Left ventricle myocardium superior (tissue), 1 donor: ENCODE data around the gene PDCD5. TPM values are rescaled to one million over a fixed set of nuclear protein-coding genes. Genes with fewer than 3 reads are reported as not detected.

Source experiments
- ATAC-seq: fragments of 200-7000 bp; cut with Tn5 transposase; one replicate; pipeline ENCODE4 v1.9.1; 2020; ENCODE audit warnings: mild to moderate bottlenecking, moderate library complexity
- DNase-seq: peaks from one replicate; pipeline ENCODE4 v3.0.0-alpha.2; 2020
- intact Hi-C: fragments of 100-400 bp; cut with micrococcal nuclease; formaldehyde crosslinking; loops from one replicate; pipeline ENCODE4 v1.11.0; 2022
- total RNA-seq: library from RNA; stranded (reverse); fragmentation: NEBNext Ultra II Directional; extraction: Animal tissue kit (Norgen Biotek cat#: 25700); gene quantifications from one replicate; pipeline ENCODE4 v1.2.1, GENCODE V29; 2021
- donor health status: DM: no; HTN: yes; CAD: no; lungs with severe emphysema.

The PDCD5 gene
- total RNA-seq, 1 donor from 2014 or later = 135 TPM

GRCh38 chr19:32622002-32622401 is 41.0 kb downstream of the PDCD5 start:
- intact Hi-C loops = no loop called here
- ATAC-seq = no peak
- DNase-seq = no peak

GRCh38 chr19:32624410-32624809 is 43.4 kb downstream of the PDCD5 start:
- ATAC-seq = no peak
- no peak for DNase-seq
- intact Hi-C loops = no loop called here

GRCh38 chr19:32626969-32627368 is 46.0 kb downstream of the PDCD5 start:
- intact Hi-C loops = no loop called here

GRCh38 chr19:32627714-32628270 is 46.8 kb downstream of the PDCD5 start:
- DNase-seq = peak; percentile 42
- intact Hi-C loops = no loop called here
- ATAC-seq = peak; percentile 70

More at GRCh38 chr19:32626969-32627368, 46.0 kb downstream of the PDCD5 start:
- ATAC-seq = no peak
- DNase-seq = no peak

GRCh38 chr19:32630338-32630737 is 49.3 kb downstream of the PDCD5 start:
- intact Hi-C loops = no loop called here
- ATAC-seq (no peak), DNase-seq (no peak)

- intact Hi-C loops = no loop called here
- no peak for ATAC-seq
- no peak for DNase-seq
Measured at GRCh38 chr19:32631381-32631780, 50.4 kb downstream of the PDCD5 start.

Other genes starting within 250 kb of the PDCD5 start
- 16.1 TPM for gene ZNF507, start 235.6 kb upstream of the PDCD5 start, total RNA-seq
- 5.2 TPM for gene DPY19L3, start 175.4 kb upstream of the PDCD5 start, total RNA-seq
- 23.4 TPM for gene ANKRD27, start 94.0 kb downstream of the PDCD5 start, total RNA-seq
- gene RGS9BP, start 94.7 kb downstream of the PDCD5 start, total RNA-seq = 15.3 TPM
- 24.8 TPM for gene NUDT19, start 110.6 kb downstream of the PDCD5 start, total RNA-seq
- not detected for gene TDRD12, start 138.6 kb downstream of the PDCD5 start, total RNA-seq